Endometrial microvascular endothelial cells (primary cell): ENCODE measurements around the gene NUP153. TPM values are rescaled to one million over a fixed set of nuclear protein-coding genes. Genes with fewer than 3 reads are reported as not detected.
"Not testable (repeated sequence)": the region's sequence is repeated elsewhere in the genome, so short reads cannot be mapped to it uniquely, and the experiment has no call there.

Source experiments
- in situ Hi-C: cut with HindIII; loops from 2 replicates; pipeline ENCODE4 v1.10.0; 2017; ENCODE audit warnings: low sequenced_read_pairs, low pct_unique_long_range_greater_than_20kb; ENCODE audit errors: inconsistent ontology term
- total RNA-seq: library from RNA; depleted of rRNA; stranded (reverse); fragments of >200 nt; gene quantifications from one replicate; pipeline ENCODE4 v1.2.3, GENCODE V29; 2015; ENCODE audit errors: inconsistent ontology term

The NUP153 gene
- total RNA-seq, 1 donor from 2014 or later: 43.0 TPM

DNA sequence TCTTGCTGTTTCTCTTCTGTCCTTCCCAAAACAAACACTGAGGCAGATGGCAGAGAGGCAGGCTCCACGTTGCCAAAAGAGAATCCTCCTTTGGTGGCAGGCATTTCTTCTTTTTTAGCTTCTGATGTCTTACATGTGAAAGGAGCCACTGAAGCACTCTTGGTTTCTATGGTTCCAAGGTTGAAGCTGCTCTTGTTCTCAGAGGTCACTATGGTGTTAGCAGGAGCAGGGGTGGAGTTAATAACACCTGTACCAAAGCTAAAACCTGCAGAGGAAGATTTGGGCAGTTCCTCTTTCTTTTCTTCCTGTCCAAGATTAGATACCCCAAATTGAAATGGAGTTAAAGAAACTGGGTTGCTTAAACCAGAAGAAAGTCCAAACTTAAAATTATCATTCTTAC is 77.9 kb downstream of the NUP153 start:
- in situ Hi-C loops: no loop called here

DNA sequence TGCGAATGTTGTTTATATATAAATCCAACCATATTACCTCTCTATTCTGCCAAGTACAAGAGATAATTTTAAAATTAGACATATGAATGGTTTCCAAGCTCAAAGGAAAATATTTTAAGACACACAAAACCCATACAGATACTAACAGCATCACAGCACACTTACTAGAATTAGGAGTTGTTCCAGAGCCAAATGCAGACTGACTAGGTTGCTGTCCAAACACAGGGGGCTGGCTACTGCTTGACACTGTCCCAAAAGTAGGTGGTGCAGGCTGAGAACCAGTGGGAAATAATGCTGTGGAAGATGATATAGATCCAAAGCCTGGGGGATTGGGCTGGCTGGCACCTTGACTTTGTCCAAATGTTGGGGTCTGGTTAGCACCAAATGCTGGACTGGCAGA is 82.3 kb downstream of the NUP153 start:
- in situ Hi-C loops: no loop called here

DNA sequence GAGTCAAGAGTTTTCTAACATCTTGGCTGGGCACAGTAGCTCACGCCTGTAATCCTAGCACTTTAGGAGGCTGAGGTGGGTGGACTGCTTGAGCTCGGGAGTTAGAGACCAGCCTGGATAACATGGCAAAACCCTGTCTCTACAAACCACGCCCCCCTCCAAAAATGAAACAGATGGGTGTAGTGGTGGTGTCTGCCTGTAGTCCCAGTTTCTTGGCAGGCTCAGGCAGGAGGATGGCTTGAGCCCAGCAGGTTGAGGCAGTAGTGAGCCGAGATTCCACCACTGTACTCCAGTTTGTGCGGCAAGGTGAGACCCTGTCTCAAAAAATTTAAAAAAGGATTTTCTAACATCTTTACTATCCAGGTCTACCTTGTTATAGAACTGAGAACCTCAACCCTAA is 84.6 kb downstream of the NUP153 start:
- in situ Hi-C loops: no loop called here

GRCh38 chr6:17621003-17621402 is 85.7 kb downstream of the NUP153 start:
- in situ Hi-C loops: no loop called here

- in situ Hi-C loops: no loop called here
Observed at GRCh38 chr6:17615794-17616193, 90.9 kb downstream of the NUP153 start.

- in situ Hi-C loops: no loop called here
Observed at GRCh38 chr6:17612048-17612447, 94.7 kb downstream of the NUP153 start.

GRCh38 chr6:17610835-17611234 is 95.9 kb downstream of the NUP153 start:
- in situ Hi-C loops: no loop called here

GRCh38 chr6:17606606-17607005 is 100.1 kb downstream of the NUP153 start:
- in situ Hi-C loops: no loop called here

DNA sequence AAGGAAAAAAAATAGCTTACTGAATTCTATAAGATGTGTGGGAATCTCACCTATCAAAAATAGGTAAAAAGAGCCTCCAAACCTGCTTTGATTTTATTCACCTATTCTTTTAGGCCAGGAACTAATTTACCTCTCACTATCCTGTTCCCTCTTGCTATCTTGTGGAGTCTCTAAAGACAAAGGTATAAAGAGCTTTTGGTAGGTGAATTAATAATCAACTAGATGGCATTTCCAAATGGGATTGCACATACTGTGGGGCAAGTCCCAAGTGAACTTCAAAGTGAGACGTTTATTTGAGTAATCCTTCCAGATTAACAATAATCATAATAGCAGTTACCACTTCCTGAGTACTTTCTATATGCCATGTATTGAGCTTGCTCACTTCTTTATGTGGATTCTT is 103.8 kb downstream of the NUP153 start:
- in situ Hi-C loops: no loop called here

DNA sequence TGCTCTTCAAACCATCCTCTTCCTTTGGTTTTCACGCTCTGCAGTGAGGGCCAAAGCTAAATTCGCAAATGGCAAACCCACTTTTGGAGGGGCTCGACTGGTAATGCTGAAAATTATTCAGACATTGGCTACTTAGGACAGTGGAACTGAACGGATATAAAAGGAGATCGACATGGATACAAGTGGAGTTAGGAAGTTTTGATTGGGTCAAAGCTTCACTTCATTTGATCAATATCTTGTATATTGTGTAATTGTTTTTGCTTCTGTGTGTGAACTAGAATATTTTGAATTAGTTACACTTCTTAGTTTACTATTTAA is 105.4 kb downstream of the NUP153 start:
- in situ Hi-C loops: no loop called here

GRCh38 chr6:17600527-17601385 is 106.0 kb downstream of the NUP153 start:
- in situ Hi-C loops: no loop called here

DNA sequence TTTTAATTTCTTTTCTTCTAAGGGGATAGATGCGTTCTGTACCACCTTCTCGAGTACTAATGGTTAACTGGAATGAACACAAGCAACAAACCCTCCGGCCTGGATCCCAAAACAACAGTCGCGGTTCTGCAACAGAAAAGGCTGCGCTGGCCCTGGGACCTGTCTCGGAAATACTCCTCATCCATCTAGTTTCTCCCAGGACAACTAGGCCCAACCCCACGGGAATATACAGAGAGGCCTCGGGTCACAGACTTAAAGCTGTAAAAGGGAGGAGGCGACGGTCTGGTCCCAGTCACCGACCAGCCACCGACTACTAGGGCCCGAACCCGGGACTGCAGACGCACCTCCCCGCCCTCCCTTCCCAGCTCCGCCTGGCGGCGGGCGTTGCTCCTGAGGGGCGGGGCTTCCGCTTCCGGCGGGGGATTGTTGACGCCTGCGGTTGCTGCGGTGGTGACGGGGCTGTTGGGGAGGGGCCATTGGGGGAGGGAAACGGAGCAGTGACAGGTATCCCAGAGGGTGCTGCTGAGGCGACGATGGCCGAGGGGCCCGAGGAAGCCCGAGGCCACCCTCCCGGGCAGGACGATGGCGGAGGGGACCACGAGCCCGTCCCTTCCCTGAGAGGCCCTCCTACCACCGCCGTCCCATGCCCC is 106.7 kb downstream of the NUP153 start, which contains the start of gene FAM8A1:
Gene FAM8A1, plus strand, starts transcription at position 426 of the 650 bp plus-strand sequence. Its CDS starts 108 bp downstream, at position 534.
- in situ Hi-C loops: no loop called here

- in situ Hi-C loops: no loop called here
Observed at GRCh38 chr6:17596085-17596484, 110.6 kb downstream of the NUP153 start.

DNA sequence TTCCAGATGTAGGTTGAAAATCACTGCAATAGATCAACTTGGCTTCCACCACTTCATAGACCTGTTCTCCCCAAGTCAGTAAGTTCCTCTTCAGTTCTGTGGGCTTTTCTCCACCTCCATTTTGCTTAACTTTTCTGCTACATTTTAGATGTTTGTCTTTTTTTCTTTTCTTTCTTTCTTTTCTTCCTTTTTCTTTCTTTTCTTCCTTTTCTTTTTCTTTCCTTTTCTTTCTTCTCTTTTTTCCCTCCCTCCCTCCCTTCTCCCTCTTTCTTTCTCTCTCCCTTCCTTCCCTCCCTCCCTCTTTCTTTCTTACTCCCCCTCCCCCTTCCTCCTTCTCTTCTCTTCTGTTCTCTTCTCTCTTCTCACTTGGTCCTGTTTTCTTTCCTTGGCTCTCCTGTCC is 113.5 kb downstream of the NUP153 start:
- in situ Hi-C loops: no loop called here

GRCh38 chr6:17591287-17591686 is 115.4 kb downstream of the NUP153 start:
- in situ Hi-C loops: no loop called here

- in situ Hi-C loops: no loop called here
Observed at GRCh38 chr6:17589406-17590096, 117.2 kb downstream of the NUP153 start.

GRCh38 chr6:17588011-17588410 is 118.7 kb downstream of the NUP153 start:
- in situ Hi-C loops: no loop called here

GRCh38 chr6:17586623-17587022 is 120.1 kb downstream of the NUP153 start:
- in situ Hi-C loops: not testable (repeated sequence)

GRCh38 chr6:17585766-17586490 is 120.8 kb downstream of the NUP153 start:
- in situ Hi-C loops: no loop called here
